K562 (cell line): Measurements from ENCODE around the gene ATXN3L. TPM values are rescaled to one million over a fixed set of nuclear protein-coding genes. Genes with fewer than 3 reads are reported as not detected.
A peak's percentile ranks its signal among the peaks of the same experiment; 100 is the strongest.

ENCODE experiments used
- BRD9 ChIP-seq: fragments of 450-650 bp; IDR thresholded peaks from 2 replicates; pipeline ENCODE4 v1.6.1; 2018; ENCODE audit warnings: low read depth; ENCODE audit not compliant: partially characterized antibody
- EHMT2 ChIP-seq: fragments of 450-650 bp; IDR thresholded peaks from 2 replicates; pipeline ENCODE4 v1.6.1; 2018; ENCODE audit warnings: antibody characterized with exemption
- FOXK1 ChIP-seq: sonication (generic); formaldehyde crosslinking; IDR thresholded peaks from 2 replicates; pipeline ENCODE4 v1.8.0; 2022; ENCODE audit warnings: missing genetic modification reagents, mild to moderate bottlenecking, borderline replicate concordance
- GABPA ChIP-seq: fragments of 200-800 bp; sonication (Bioruptor generic); conservative IDR thresholded peaks from 2 replicates; pipeline ENCODE4 v1.6.1; 2016; ENCODE audit warnings: low read depth, missing genetic modification characterization, missing compliant biosample characterization
- GABPB1 ChIP-seq: sonication (generic); formaldehyde crosslinking; IDR thresholded peaks from 2 replicates; pipeline ENCODE4 v1.8.0; 2022; ENCODE audit warnings: mild to moderate bottlenecking, missing genetic modification reagents
- HNRNPUL1 ChIP-seq: fragments of 200-400 bp; formaldehyde crosslinking; IDR thresholded peaks from 2 replicates; pipeline ENCODE4 v1.6.1; 2017; ENCODE audit warnings: low read length
- ILF3 ChIP-seq: fragments of 450-650 bp; IDR thresholded peaks from 2 replicates; pipeline ENCODE4 v1.6.1; 2018; ENCODE audit warnings: antibody characterized with exemption, mild to moderate bottlenecking, moderate library complexity, borderline replicate concordance
- KDM1A ChIP-seq, 2 experiments: fragments of 450-650 bp; IDR thresholded peaks; 2 replicates each; pipeline ENCODE4 v1.6.1; 2016; ENCODE audit warnings: mild to moderate bottlenecking in 2 of 2
- NCOA1 ChIP-seq: fragments of 450-650 bp; IDR thresholded peaks from 2 replicates; pipeline ENCODE4 v1.6.1; 2016; ENCODE audit warnings: low read depth
- NCOA2 ChIP-seq, 2 experiments: fragments of 450-650 bp; IDR thresholded peaks; 2 replicates each; pipeline ENCODE4 v1.6.1; 2018; ENCODE audit warnings: mild to moderate bottlenecking in 2 of 2, moderate library complexity in 1 of 2; ENCODE audit not compliant: partially characterized antibody in 2 of 2
- PCBP2 ChIP-seq: fragments of 200-400 bp; formaldehyde crosslinking; IDR thresholded peaks from 2 replicates; pipeline ENCODE4 v1.6.1; 2018; ENCODE audit warnings: low read length, low read depth, mild to moderate bottlenecking, moderate library complexity; ENCODE audit not compliant: poor library complexity, severe bottlenecking
- TCF3 ChIP-seq: sonication (generic); formaldehyde crosslinking; IDR thresholded peaks from 2 replicates; pipeline ENCODE4 v1.4.0; 2020; ENCODE audit warnings: mild to moderate bottlenecking, missing genetic modification reagents
- ZNF134 ChIP-seq: fragments of 250-450 bp; sonication (Bioruptor Pico); conservative IDR thresholded peaks from 2 replicates; pipeline ENCODE4 v1.4.0; 2020
- ZNF174 ChIP-seq: fragments of 250-450 bp; sonication (Bioruptor Pico); IDR thresholded peaks from 2 replicates; pipeline ENCODE4 v1.4.0; 2020; ENCODE audit warnings: mild to moderate bottlenecking
- ZNF696 ChIP-seq: fragments of 250-450 bp; sonication (Bioruptor Pico); conservative IDR thresholded peaks from 2 replicates; pipeline ENCODE4 v1.4.0; 2020; ENCODE audit warnings: mild to moderate bottlenecking, moderate library complexity
- ZNF785 ChIP-seq: fragments of 250-450 bp; sonication (Bioruptor Pico); IDR thresholded peaks from 2 replicates; pipeline ENCODE4 v1.4.0; 2020; ENCODE audit warnings: mild to moderate bottlenecking
- polyA plus RNA-seq, 8 experiments: library from polyadenylated mRNA; depleted of rRNA in 4 of 8; stranded (reverse) in 5 of 8; unstranded in 3 of 8; fragments of >200 nt; fragmentation: Nextera tagmentation in 2 of 8; fragmentation: Illumina TruSeq in 1 of 8; extraction: Ambion mirVana in 2 of 8; extraction: Trizol in 1 of 8; gene quantifications; 2 replicates each; pipeline versions ENCODE4 v1.2.1 to v1.2.3, GENCODE V29; 2011 to 2014; ENCODE audit warnings: inconsistent platforms in 1 of 8, missing spikeins in 1 of 8
- total RNA-seq, 7 experiments: library from RNA; depleted of rRNA in 6 of 7; stranded (reverse); fragments of >200 nt in 6 of 7; fragmentation: Illumina TruSeq in 2 of 7; extraction: Trizol in 2 of 7; gene quantifications; 2 replicates each; pipeline versions ENCODE4 v1.2.1 to v1.2.3, GENCODE V29; 2011 to 2021; ENCODE audit warnings: low replicate concordance in 1 of 7
- TF ChIP-seq, protein P1 (sequence below): sonication (generic); formaldehyde crosslinking; IDR thresholded peaks from 2 replicates; pipeline ENCODE4 v1.8.1; 2023; ENCODE audit warnings: mild to moderate bottlenecking, missing genetic modification reagents
- TF ChIP-seq, protein P2 (sequence below): fragments of 250-450 bp; sonication (Bioruptor Pico); IDR thresholded peaks from 2 replicates; pipeline ENCODE4 v1.8.0; 2022; ENCODE audit warnings: moderate library complexity, mild to moderate bottlenecking, inconsistent platforms
- TF ChIP-seq, protein P3 (sequence below): sonication (generic); formaldehyde crosslinking; IDR thresholded peaks from 2 replicates; pipeline ENCODE4 v1.9.0; 2022; ENCODE audit warnings: mild to moderate bottlenecking, missing genetic modification reagents

The ATXN3L gene
- total and polyA plus RNA-seq, 9 of the 15 experiments (the other 6 are each of a cell fraction or from before 2014, with no cell fraction given) = 0.04 to 0.31 TPM; not detected in 7

DNA sequence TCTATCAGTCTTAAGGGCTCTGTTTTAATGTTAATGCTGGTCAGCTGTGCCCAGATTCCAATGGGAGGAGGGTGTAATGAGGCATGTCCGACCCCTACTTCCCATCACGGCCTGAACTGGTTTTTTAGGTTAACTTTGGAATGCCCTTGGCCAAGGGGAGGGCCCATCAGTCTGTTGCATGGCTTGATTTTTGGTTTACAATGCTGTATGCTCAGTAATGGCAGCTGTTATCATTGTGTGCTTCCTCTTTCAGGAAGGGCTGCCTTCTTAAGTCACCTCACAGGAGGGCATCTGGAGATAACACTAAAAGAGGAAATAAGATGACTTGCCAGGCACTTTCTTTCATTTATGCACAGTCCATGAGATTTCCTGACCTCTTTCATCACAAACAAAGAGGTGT is 36.3 kb downstream of the ATXN3L start (continued):
- TF ChIP-seq, protein P1, sequence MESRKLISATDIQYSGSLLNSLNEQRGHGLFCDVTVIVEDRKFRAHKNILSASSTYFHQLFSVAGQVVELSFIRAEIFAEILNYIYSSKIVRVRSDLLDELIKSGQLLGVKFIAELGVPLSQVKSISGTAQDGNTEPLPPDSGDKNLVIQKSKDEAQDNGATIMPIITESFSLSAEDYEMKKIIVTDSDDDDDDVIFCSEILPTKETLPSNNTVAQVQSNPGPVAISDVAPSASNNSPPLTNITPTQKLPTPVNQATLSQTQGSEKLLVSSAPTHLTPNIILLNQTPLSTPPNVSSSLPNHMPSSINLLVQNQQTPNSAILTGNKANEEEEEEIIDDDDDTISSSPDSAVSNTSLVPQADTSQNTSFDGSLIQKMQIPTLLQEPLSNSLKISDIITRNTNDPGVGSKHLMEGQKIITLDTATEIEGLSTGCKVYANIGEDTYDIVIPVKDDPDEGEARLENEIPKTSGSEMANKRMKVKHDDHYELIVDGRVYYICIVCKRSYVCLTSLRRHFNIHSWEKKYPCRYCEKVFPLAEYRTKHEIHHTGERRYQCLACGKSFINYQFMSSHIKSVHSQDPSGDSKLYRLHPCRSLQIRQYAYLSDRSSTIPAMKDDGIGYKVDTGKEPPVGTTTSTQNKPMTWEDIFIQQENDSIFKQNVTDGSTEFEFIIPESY (CRISPR knock-in tag) = no peak
- TF ChIP-seq, protein P2, sequence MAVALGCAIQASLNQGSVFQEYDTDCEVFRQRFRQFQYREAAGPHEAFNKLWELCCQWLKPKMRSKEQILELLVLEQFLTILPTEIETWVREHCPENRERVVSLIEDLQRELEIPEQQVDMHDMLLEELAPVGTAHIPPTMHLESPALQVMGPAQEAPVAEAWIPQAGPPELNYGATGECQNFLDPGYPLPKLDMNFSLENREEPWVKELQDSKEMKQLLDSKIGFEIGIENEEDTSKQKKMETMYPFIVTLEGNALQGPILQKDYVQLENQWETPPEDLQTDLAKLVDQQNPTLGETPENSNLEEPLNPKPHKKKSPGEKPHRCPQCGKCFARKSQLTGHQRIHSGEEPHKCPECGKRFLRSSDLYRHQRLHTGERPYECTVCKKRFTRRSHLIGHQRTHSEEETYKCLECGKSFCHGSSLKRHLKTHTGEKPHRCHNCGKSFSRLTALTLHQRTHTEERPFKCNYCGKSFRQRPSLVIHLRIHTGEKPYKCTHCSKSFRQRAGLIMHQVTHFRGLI (CRISPR knock-in tag) = no peak
- TF ChIP-seq GABPB1 (CRISPR knock-in tag) (no peak), NCOA1 (no peak), PCBP2 (no peak), GABPA (tag) (0 out of 2 replicates have a peak, but pooled peaks have one; percentile 22), KDM1A (IDR thresholded peaks at IDR 0.05) (peak; percentile 24 to 29; a peak in 1 of 4 replicates), EHMT2 (peak; percentile 62; the same call in 1 of the 2 replicates), TCF3 (CRISPR knock-in tag) (peak; percentile 67), ZNF696 (CRISPR knock-in tag) (no peak), BRD9 (peak; percentile 22), ZNF174 (CRISPR knock-in tag) (no peak), ZNF134 (CRISPR knock-in tag) (no peak), ZNF785 (CRISPR knock-in tag) (no peak), HNRNPUL1 (no peak), NCOA2 (IDR thresholded peaks at IDR 0.05; ENCODE audit: partially characterized antibody in 2 of 2) (no peak), ILF3 (no peak), FOXK1 (CRISPR knock-in tag) (no peak)
- TF ChIP-seq, protein P3, sequence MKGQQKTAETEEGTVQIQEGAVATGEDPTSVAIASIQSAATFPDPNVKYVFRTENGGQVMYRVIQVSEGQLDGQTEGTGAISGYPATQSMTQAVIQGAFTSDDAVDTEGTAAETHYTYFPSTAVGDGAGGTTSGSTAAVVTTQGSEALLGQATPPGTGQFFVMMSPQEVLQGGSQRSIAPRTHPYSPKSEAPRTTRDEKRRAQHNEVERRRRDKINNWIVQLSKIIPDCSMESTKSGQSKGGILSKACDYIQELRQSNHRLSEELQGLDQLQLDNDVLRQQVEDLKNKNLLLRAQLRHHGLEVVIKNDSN (CRISPR knock-in tag) = no peak
